ENCODE measurements around the gene CYFIP1.

The CYFIP1 gene

GRCh38 chr15:22868928-22869327, 111.2 kb downstream of the CYFIP1 start:
- H3K4me3 ChIP-seq (ENCODE audit: low read depth, low read length) = no peak overlapping the region
- peaks cover 2% of the 10 kb centered on the region for H3K4me1 ChIP-seq (ENCODE audit: control insufficient read depth, insufficient read depth, low read length)
- peaks cover 7% of the 10 kb centered on the region for H3K36me3 ChIP-seq (ENCODE audit: control insufficient read depth, insufficient read depth, low read length)
- no peaks in the 10 kb centered on the region for H3K9me3 ChIP-seq (ENCODE audit: control insufficient read depth, insufficient read depth, low read length)
- no peaks in the 10 kb centered on the region for H3K27me3 ChIP-seq (ENCODE audit: control insufficient read depth, insufficient read depth, low read length)
- no peak overlapping the region for H3K9ac ChIP-seq (ENCODE audit: low read depth, low read length)

GRCh38 chr15:22868495-22868894, 111.7 kb downstream of the CYFIP1 start:
- Histone ChIP-seq H3K4me1 (ENCODE audit: control insufficient read depth, insufficient read depth, low read length) (peaks cover 2% of the 10 kb centered on the region), H3K4me3 (ENCODE audit: low read depth, low read length) (no peak overlapping the region), H3K9ac (ENCODE audit: low read depth, low read length) (no peak overlapping the region), H3K36me3 (ENCODE audit: control insufficient read depth, insufficient read depth, low read length) (peaks cover 10% of the 10 kb centered on the region), H3K9me3 (ENCODE audit: control insufficient read depth, insufficient read depth, low read length) (no peaks in the 10 kb centered on the region), H3K27me3 (ENCODE audit: control insufficient read depth, insufficient read depth, low read length) (no peaks in the 10 kb centered on the region)

DNA sequence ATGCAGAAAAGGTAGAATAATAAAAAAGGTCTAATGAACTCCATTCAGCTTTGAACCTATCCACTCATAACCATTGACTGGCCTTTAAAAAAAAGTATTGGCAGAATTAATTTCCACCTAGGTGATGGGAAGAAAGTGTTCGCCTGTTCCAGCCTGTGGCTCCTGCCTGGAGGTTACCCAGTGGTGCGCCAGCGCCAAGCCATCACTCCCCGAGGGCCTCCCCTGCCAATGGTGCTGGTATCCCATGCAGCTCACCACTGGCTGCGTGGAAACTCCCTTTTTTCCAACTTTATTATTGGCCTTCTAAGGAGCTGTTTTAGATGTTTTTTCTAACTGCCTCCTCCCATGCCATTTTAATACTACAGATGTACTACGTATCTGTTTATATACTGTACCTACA, 112.3 kb downstream of the CYFIP1 start:
- H3K4me3 ChIP-seq (ENCODE audit: low read depth, low read length) = no peak overlapping the region
- no peaks in the 10 kb centered on the region for H3K9me3 ChIP-seq (ENCODE audit: control insufficient read depth, insufficient read depth, low read length)
- H3K36me3 ChIP-seq (ENCODE audit: control insufficient read depth, insufficient read depth, low read length) = peaks cover 14% of the 10 kb centered on the region
- H3K9ac ChIP-seq (ENCODE audit: low read depth, low read length) = no peak overlapping the region
- H3K27me3 ChIP-seq (ENCODE audit: control insufficient read depth, insufficient read depth, low read length) = no peaks in the 10 kb centered on the region
- peaks cover 2% of the 10 kb centered on the region for H3K4me1 ChIP-seq (ENCODE audit: control insufficient read depth, insufficient read depth, low read length)

DNA sequence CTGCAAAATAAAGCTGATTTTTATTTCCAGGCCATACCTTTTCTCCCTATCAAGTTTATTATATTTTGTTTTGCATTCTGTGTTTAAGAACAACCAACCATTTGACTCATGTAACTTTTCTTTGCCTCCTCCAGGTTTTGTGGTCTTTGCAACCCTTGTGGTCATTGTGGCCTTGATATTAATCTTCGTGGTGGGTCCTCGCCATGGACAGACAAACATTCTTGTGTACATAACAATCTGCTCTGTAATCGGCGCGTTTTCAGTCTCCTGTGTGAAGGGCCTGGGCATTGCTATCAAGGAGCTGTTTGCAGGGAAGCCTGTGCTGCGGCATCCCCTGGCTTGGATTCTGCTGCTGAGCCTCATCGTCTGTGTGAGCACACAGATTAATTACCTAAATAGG, 114.1 kb downstream of the CYFIP1 start:
- Histone ChIP-seq H3K9me3 (ENCODE audit: control insufficient read depth, insufficient read depth, low read length) (no peaks in the 10 kb centered on the region), H3K36me3 (ENCODE audit: control insufficient read depth, insufficient read depth, low read length) (peaks cover 11% of the 10 kb centered on the region), H3K4me1 (ENCODE audit: control insufficient read depth, insufficient read depth, low read length) (peaks cover 2% of the 10 kb centered on the region), H3K9ac (ENCODE audit: low read depth, low read length) (no peak overlapping the region), H3K27me3 (ENCODE audit: control insufficient read depth, insufficient read depth, low read length) (no peaks in the 10 kb centered on the region), H3K4me3 (ENCODE audit: low read depth, low read length) (no peak overlapping the region)

GRCh38 chr15:22863356-22863755, 116.8 kb downstream of the CYFIP1 start:
- Histone ChIP-seq H3K27me3 (ENCODE audit: control insufficient read depth, insufficient read depth, low read length) (no peaks in the 10 kb centered on the region), H3K9me3 (ENCODE audit: control insufficient read depth, insufficient read depth, low read length) (no peaks in the 10 kb centered on the region), H3K9ac (ENCODE audit: low read depth, low read length) (no peak overlapping the region), H3K36me3 (ENCODE audit: control insufficient read depth, insufficient read depth, low read length) (peaks cover 10% of the 10 kb centered on the region), H3K4me3 (ENCODE audit: low read depth, low read length) (no peak overlapping the region), H3K4me1 (ENCODE audit: control insufficient read depth, insufficient read depth, low read length) (peaks cover 2% of the 10 kb centered on the region)

GRCh38 chr15:22861161-22861560, 119.0 kb downstream of the CYFIP1 start:
- Histone ChIP-seq H3K36me3 (ENCODE audit: control insufficient read depth, insufficient read depth, low read length) (peaks cover 13% of the 10 kb centered on the region), H3K4me3 (ENCODE audit: low read depth, low read length) (no peak overlapping the region), H3K27me3 (ENCODE audit: control insufficient read depth, insufficient read depth, low read length) (no peaks in the 10 kb centered on the region), H3K9ac (ENCODE audit: low read depth, low read length) (no peak overlapping the region), H3K9me3 (ENCODE audit: control insufficient read depth, insufficient read depth, low read length) (no peaks in the 10 kb centered on the region), H3K4me1 (ENCODE audit: control insufficient read depth, insufficient read depth, low read length) (peaks cover 2% of the 10 kb centered on the region)

DNA sequence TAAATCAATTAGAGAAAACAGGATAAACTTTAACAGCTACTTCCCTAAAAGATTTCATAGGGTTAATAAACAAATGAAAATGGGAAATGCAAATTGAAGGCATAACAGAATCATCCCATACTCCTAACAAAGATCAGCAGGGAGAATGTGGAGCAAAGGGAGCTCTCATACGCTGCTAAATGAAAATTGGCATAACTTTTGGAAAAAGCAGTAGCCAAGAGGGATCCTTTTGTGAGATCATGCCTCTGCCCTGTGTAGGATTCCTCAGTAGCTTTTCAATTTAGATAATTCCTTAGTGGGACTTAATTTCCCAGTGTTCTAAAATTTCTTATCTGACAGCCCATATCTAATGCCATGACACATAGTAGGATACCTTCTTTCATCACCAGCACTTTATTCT, 123.5 kb downstream of the CYFIP1 start:
- H3K4me3 ChIP-seq (ENCODE audit: low read depth, low read length) = no peak overlapping the region
- no peaks in the 10 kb centered on the region for H3K9me3 ChIP-seq (ENCODE audit: control insufficient read depth, insufficient read depth, low read length)
- peaks cover 21% of the 10 kb centered on the region for H3K36me3 ChIP-seq (ENCODE audit: control insufficient read depth, insufficient read depth, low read length)

DNA sequence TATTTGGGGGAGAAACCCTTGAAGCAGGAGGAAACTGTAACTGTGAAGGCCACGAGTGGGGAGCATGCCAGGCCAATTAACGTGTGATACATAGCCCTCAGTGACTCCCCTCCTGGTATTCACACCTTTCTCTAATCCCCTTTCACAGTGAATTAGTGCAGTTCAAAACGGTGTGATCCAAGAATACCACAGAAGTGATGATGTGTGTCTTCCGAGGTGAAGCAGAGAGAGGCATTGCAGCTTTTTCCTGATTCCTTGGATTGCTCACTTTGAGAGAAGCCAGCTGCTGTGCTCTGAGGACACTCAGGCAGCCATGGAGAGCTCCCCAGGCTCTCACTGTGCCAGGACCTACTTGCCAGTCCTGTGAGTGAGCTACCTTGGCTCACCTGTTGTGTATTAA, 124.4 kb downstream of the CYFIP1 start:
- Histone ChIP-seq H3K36me3 (ENCODE audit: control insufficient read depth, insufficient read depth, low read length) (peaks cover 23% of the 10 kb centered on the region), H3K9ac (ENCODE audit: low read depth, low read length) (no peak overlapping the region)

More for the DNA sequence above, 123.5 kb downstream of the CYFIP1 start:
- H3K4me1 ChIP-seq (ENCODE audit: control insufficient read depth, insufficient read depth, low read length) = no peaks in the 10 kb centered on the region
- H3K9ac ChIP-seq (ENCODE audit: low read depth, low read length) = no peak overlapping the region
- H3K27me3 ChIP-seq (ENCODE audit: control insufficient read depth, insufficient read depth, low read length) = no peaks in the 10 kb centered on the region

DNA sequence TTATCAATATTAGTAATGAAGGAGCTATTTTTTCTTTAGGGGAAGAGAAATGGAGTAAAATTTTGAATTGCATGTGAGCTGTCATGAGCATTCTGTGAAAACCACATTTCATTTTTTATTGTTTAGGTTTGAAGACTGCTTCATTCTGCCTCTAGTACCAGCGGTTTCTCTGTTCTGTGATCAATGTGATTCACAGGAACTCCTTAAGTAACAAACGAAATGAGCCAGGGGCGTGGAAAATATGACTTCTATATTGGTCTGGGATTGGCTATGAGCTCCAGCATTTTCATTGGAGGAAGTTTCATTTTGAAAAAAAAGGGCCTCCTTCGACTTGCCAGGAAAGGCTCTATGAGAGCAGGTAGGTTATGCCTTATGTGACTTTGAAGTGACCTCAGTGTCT, 128.7 kb downstream of the CYFIP1 start:
- peaks cover 24% of the 10 kb centered on the region for H3K36me3 ChIP-seq (ENCODE audit: control insufficient read depth, insufficient read depth, low read length)
- no peak overlapping the region for H3K4me3 ChIP-seq (ENCODE audit: low read depth, low read length)
- H3K4me1 ChIP-seq (ENCODE audit: control insufficient read depth, insufficient read depth, low read length) = peaks cover 3% of the 10 kb centered on the region
- H3K9me3 ChIP-seq (ENCODE audit: control insufficient read depth, insufficient read depth, low read length) = no peaks in the 10 kb centered on the region
- H3K9ac ChIP-seq (ENCODE audit: low read depth, low read length) = no peak overlapping the region
- H3K27me3 ChIP-seq (ENCODE audit: control insufficient read depth, insufficient read depth, low read length) = no peaks in the 10 kb centered on the region

More for the DNA sequence above, 124.4 kb downstream of the CYFIP1 start:
- Histone ChIP-seq H3K4me3 (ENCODE audit: low read depth, low read length) (no peak overlapping the region), H3K27me3 (ENCODE audit: control insufficient read depth, insufficient read depth, low read length) (no peaks in the 10 kb centered on the region), H3K9me3 (ENCODE audit: control insufficient read depth, insufficient read depth, low read length) (no peaks in the 10 kb centered on the region), H3K4me1 (ENCODE audit: control insufficient read depth, insufficient read depth, low read length) (no peaks in the 10 kb centered on the region)

DNA sequence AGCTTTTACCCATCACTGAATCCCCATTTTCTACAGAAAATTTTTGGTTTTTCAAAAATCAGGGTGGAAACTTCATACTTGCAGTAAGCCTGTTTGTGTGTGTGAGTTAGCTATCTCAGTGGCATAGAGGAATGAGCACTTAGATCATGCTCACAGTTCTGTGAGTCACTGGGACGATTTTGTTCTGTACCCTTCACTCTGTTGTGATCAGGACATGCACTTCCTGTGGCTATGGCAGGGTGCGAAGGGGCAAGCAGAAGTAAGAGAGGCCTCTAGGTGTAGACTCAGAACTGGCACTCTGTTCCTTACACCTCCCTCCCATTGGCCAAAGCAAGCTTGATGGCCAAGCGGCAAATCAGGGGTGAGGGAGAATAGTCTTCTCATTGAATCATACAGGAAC, 130.1 kb downstream of the CYFIP1 start:
- H3K36me3 ChIP-seq (ENCODE audit: control insufficient read depth, insufficient read depth, low read length) = peaks cover 19% of the 10 kb centered on the region

GRCh38 chr15:22846073-22846472, 134.1 kb downstream of the CYFIP1 start:
- Histone ChIP-seq H3K27me3 (ENCODE audit: control insufficient read depth, insufficient read depth, low read length) (no peaks in the 10 kb centered on the region), H3K4me1 (ENCODE audit: control insufficient read depth, insufficient read depth, low read length) (peaks cover 15% of the 10 kb centered on the region), H3K9ac (ENCODE audit: low read depth, low read length) (no peak overlapping the region), H3K36me3 (ENCODE audit: control insufficient read depth, insufficient read depth, low read length) (peaks cover 6% of the 10 kb centered on the region), H3K9me3 (ENCODE audit: control insufficient read depth, insufficient read depth, low read length) (no peaks in the 10 kb centered on the region), H3K4me3 (ENCODE audit: low read depth, low read length) (no peak overlapping the region)

More for the DNA sequence above, 130.1 kb downstream of the CYFIP1 start:
- Histone ChIP-seq H3K9ac (ENCODE audit: low read depth, low read length) (no peak overlapping the region), H3K4me1 (ENCODE audit: control insufficient read depth, insufficient read depth, low read length) (peaks cover 12% of the 10 kb centered on the region), H3K27me3 (ENCODE audit: control insufficient read depth, insufficient read depth, low read length) (no peaks in the 10 kb centered on the region), H3K9me3 (ENCODE audit: control insufficient read depth, insufficient read depth, low read length) (no peaks in the 10 kb centered on the region), H3K4me3 (ENCODE audit: low read depth, low read length) (no peak overlapping the region)

GRCh38 chr15:22845289-22845900, 134.8 kb downstream of the CYFIP1 start:
- no peak overlapping the region for H3K9ac ChIP-seq (ENCODE audit: low read depth, low read length)
- H3K36me3 ChIP-seq (ENCODE audit: control insufficient read depth, insufficient read depth, low read length) = peaks cover 6% of the 10 kb centered on the region
- peaks cover 18% of the 10 kb centered on the region for H3K4me1 ChIP-seq (ENCODE audit: control insufficient read depth, insufficient read depth, low read length)
- H3K4me3 ChIP-seq (ENCODE audit: low read depth, low read length) = no peak overlapping the region
- H3K9me3 ChIP-seq (ENCODE audit: control insufficient read depth, insufficient read depth, low read length) = no peaks in the 10 kb centered on the region
- H3K27me3 ChIP-seq (ENCODE audit: control insufficient read depth, insufficient read depth, low read length) = no peaks in the 10 kb centered on the region
